A549 (cell line): Measurements from ENCODE around the gene KANSL1.
A peak's percentile ranks its signal among the peaks of the same experiment; 100 is the strongest.

Experiments
- JUN ChIP-seq, 2 experiments: fragments of >200 bp; sonication (Bioruptor Twin); formaldehyde crosslinking; IDR thresholded peaks; 2 replicates in 1 of 2; 3 replicates in 1 of 2; pipeline ENCODE4 v1.6.1; 2016 to 2017
- KDM5A ChIP-seq: fragments of 200-600 bp; sonication (generic); IDR thresholded peaks from 2 replicates; pipeline ENCODE4 v1.6.1; 2016; ENCODE audit warnings: antibody characterized with exemption, mild to moderate bottlenecking
- MAZ ChIP-seq: fragments of 150-350 bp; IDR thresholded peaks from 2 replicates; pipeline ENCODE4 v1.6.1; 2014; ENCODE audit warnings: antibody characterized with exemption, low read depth, low read length, borderline replicate concordance
- POLR2A ChIP-seq: IDR thresholded peaks from 2 replicates; pipeline ENCODE4 v1.6.1; 2012; ENCODE audit warnings: mild to moderate bottlenecking, low read length
- TF ChIP-seq, protein P1 (sequence below): fragments of >200 bp; sonication (Bioruptor Twin); formaldehyde crosslinking; IDR thresholded peaks from 3 replicates; pipeline ENCODE4 v1.5.1; 2016

- TF ChIP-seq POLR2A (no peak), JUN (IDR thresholded peaks at IDR 0.05) (no peak; a peak in 1 of 5 replicates), KDM5A (no peak), MAZ (no peak)
- TF ChIP-seq, protein P1, sequence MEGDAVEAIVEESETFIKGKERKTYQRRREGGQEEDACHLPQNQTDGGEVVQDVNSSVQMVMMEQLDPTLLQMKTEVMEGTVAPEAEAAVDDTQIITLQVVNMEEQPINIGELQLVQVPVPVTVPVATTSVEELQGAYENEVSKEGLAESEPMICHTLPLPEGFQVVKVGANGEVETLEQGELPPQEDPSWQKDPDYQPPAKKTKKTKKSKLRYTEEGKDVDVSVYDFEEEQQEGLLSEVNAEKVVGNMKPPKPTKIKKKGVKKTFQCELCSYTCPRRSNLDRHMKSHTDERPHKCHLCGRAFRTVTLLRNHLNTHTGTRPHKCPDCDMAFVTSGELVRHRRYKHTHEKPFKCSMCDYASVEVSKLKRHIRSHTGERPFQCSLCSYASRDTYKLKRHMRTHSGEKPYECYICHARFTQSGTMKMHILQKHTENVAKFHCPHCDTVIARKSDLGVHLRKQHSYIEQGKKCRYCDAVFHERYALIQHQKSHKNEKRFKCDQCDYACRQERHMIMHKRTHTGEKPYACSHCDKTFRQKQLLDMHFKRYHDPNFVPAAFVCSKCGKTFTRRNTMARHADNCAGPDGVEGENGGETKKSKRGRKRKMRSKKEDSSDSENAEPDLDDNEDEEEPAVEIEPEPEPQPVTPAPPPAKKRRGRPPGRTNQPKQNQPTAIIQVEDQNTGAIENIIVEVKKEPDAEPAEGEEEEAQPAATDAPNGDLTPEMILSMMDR = 0 out of 3 replicates have a peak, but pooled peaks have one; percentile 9
These were observed 1.7 kb downstream of the KANSL1 start for GRCh38 chr17:46191322-46192188.
